Left colon (tissue), 2 donors: Measurements from ENCODE around the gene HJV. TPM values are rescaled to one million over a fixed set of nuclear protein-coding genes. Genes with fewer than 3 reads are reported as not detected.
A peak's percentile ranks its signal among the peaks of the same experiment; 100 is the strongest.
"Not testable (repeated sequence)": the region's sequence is repeated elsewhere in the genome, so short reads cannot be mapped to it uniquely, and the experiment has no call there.

Source experiments
- ATAC-seq: fragments of 200-7000 bp; cut with Tn5 transposase; one replicate; pipeline ENCODE4 v1.9.1; 2020; ENCODE audit warnings: mild to moderate bottlenecking, moderate library complexity
- DNase-seq, 2 donors: peaks; one replicate each; pipeline ENCODE4 v3.0.0-alpha.2; 2020
- intact Hi-C, 2 donors: fragments of 100-400 bp; cut with DNase I in 1 of 2; cut with micrococcal nuclease in 1 of 2; formaldehyde crosslinking; loops; one replicate each; pipeline versions ENCODE4 v1.11.2 to v1.14.0; 2022; cut with DNase I, micrococcal nuclease
- total RNA-seq, 2 donors: library from RNA; stranded (reverse); fragmentation: NEBNext Ultra II Directional; extraction: Animal tissue kit (Norgen Biotek cat#: 25700); gene quantifications; one replicate each; pipeline ENCODE4 v1.2.1, GENCODE V29; 2021
- donor health status: DM: no; HTN: no; CAD: no.
- donor health status: DM: yes; HTN: yes; CAD: no.

The HJV gene
- total RNA-seq, 2 donors from 2014 or later, result not detected

DNA sequence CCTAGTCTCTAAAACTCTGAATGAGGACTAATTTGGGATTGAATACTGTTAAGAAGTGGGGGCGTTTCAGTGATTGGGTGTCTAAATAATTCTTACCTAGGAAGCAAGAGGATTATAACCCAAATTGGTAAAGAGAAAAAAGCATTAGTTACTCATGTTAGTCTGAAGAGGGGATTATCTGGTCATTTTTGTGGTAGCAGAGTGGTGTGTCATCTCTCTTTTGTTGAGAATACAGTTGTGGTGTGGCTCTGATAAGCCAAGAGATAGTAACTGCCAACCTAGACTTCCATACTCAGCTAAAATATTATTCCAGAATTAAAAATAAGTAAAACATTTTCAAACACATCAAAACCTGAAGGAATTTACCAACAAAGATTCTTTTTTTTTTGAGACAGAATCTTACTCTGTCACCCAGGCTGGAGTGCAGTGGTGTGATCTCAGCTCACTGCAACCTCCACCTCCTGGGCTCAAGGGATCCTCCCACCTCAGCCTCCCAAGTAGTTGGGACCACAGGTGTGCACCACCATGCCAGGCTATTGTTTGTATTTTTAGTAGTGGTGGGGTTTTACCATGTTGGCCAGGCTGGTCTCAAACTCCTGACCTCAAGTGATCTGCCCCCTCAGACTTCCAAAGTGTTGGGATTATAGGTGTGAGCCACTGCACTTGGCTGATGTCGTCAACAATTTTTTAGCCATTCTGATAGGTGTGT lies 4.4 kb upstream of the HJV start:
- ATAC-seq, DNase-seq, intact Hi-C loops: not testable (repeated sequence)

DNA sequence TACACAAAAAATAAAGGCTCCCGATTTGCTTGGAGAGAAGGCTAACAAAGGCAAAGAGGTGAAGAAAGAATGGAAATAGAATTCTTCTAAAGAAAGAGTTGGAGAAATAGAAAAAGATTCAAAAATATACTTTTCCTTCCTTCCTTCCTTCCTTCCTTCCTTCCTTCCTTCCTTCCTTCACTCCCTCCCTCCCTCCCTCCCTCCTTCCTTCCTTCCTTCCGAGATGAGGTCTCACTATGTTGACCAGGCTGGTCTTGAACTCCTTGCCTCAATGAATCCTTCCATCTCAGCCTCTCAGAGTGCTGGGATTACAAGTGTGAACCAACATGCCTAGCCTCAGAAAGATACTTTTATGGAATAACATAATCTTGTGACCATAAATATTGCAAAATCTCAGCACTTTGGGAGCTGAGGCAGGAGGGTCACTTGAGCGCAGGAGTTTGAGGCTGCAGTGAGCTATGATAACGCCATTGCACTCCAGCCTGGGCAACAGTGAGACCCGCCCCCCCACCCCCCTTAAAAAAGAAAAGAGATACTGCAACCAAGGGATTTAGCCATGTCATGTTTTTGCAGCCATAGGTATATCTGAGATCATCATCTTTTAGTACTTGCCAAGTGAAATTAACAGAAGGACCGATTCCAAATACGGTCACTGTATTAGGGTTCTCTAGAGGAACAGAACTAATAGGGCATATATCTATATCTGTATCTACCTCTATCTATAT lies 1.0 kb upstream of the HJV start:
- DNase-seq (no peak), ATAC-seq (no peak)
- intact Hi-C loops, result no loop called here

DNA sequence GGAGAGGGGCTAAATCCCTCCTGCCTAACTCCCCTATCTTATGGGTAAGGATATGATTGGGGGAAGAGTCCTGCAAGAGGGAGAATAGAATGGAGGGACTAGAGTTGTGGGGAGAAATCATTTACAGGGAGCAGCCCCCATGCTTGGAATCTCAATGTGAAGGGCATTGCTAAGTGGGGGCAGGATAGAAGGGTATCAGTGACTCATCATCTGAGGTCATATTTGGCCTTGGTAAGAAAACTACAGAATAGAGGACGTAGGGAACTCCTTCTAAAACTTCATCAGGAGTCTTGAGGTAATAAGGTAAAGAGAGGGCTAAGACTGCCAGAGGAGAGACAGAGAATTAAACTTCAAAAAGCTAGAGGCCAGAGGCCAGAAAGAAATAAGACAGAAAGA lies 487 bp downstream of the HJV start:
- DNase-seq (no peak), ATAC-seq (no peak)
- intact Hi-C loops, result no loop called here

DNA sequence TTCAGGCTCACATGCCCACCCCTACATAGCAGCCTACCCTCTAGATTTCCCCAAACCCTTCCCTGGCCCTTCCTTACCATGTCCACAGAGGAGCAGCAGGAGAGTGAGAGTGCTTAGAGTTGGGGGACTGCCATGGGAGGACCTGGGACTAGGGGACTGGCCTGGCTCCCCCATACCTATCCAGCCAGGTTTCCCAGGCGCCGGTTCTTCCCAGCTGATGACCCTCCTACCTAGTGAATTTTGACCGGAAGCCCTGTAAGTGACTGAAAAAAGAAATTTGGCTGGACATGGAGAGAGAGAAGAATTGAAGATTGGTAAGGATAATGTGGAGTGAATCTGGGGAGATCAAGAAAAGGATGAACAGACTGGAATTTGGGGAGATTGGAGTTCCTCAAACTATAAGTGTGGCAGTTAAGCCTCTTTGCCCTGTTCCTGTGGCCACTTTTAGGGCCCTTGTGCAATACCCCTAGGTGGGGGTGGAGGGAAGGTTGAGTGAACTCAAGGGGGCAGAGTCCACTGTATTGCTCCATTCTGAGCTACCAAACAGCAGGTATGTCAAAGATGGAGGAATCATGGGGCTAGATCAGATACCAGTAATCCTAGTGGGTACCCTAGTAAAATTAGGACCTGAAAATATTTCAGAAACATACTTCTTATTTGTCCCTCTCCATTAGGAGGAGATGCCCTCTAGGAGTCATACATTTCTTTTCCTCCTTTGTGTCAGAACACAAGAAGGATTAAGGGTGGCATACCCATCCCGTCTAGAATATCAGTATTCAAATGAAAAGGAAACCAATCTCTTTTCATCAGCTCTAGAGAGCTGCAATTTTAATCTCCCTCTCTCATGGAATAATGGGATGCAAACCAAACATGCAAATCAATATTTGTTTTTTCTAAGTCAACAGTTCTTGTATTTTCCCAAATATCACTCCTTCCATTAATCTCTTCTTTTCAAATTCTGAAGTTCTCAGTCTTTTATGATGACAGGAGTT lies 1.2 kb downstream of the HJV start:
- no peak for DNase-seq
- intact Hi-C loops, result no loop called here
- ATAC-seq, result peak; percentile 60

DNA sequence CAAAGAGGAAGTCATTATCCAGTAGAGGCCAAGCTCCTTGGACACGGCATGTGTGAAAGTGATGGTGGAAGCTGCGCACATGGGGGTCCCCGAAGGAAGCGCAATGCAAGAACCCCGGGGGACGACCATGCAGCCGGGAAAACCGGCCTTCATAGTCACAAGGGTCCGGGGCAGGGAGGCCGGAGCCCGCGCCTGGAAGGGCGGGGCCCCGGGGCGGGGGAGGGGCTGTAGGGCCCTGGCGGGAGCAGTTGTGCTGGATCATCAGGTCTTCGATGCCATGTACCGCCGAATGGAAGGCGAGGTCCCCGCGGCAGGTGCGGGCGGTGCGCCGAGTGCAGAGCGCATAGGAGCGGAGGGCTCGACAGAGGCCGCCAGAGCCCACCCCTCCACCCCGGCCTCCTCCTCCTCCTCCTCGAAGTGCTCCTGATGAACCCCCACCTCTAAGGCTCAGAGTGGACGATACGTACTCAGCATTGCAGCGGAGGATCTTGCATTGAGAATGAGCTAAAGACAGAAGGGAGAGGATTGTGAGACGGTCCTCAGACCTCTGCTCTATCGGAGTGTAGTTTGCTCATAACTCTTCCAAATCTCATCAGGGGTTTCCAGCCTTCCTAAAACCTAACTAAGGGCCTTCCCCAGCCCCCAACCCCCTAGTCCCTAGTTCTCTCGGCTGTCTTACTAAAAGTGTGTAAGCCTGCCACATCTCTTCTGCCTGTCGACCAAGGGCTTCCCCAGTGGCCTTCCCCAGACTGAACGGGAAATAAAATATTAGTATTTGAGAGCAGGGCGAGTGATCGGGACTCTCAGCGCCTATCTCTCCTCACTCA lies 2.1 kb downstream of the HJV start:
- intact Hi-C loops, result loop anchor here in 1 of 2 donors (5.0 kb wide), 1 partner anchor 127 kb away; no protein-coding TSS in a partner anchor
- no peak for DNase-seq
- peak; percentile 24 for ATAC-seq

DNA sequence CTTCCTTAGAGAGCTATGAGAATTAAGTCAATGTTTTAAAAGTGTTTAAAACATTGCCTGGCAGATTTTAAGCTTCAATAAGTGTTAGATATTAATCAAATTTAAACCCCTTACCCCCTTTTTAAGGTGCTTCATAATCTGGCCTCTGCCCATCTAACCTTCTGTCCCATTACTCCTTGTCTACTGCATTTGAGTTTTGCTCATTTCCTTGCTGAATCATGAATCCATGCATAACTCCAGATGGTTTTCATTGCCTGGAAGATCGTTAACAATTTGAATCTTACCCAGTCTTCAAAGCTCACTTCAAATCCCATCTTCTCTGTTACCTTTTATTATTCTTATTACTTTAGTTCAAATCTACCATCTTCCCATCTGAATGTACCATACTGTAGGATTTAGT lies 4.6 kb downstream of the HJV start:
- ATAC-seq (no peak), DNase-seq (no peak)
- intact Hi-C loops, result loop anchor here in 1 of 2 donors (5.0 kb wide), 1 partner anchor 125 kb away; no protein-coding TSS in a partner anchor

DNA sequence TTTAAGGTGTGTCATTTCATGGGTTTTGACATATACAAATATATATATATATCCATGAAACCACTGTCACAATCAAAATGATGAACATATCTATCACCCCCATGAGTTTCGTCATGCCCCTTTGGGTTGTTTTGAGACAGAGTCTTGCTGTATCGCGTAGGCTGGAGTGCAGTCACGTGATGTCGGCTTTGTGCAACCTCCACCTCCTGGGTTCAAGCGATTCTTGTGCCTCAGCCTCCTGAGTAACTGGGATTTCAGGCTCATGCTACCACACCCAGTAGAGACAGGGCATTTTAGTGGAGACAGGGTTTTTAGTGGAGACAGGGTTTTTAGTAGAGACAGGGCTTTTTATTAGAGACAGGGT lies 8.0 kb downstream of the HJV start:
- DNase-seq (no peak), ATAC-seq (no peak)
- intact Hi-C loops, result loop anchor here in 1 of 2 donors (5.0 kb wide), 1 partner anchor 36 kb away; no protein-coding TSS in a partner anchor

DNA sequence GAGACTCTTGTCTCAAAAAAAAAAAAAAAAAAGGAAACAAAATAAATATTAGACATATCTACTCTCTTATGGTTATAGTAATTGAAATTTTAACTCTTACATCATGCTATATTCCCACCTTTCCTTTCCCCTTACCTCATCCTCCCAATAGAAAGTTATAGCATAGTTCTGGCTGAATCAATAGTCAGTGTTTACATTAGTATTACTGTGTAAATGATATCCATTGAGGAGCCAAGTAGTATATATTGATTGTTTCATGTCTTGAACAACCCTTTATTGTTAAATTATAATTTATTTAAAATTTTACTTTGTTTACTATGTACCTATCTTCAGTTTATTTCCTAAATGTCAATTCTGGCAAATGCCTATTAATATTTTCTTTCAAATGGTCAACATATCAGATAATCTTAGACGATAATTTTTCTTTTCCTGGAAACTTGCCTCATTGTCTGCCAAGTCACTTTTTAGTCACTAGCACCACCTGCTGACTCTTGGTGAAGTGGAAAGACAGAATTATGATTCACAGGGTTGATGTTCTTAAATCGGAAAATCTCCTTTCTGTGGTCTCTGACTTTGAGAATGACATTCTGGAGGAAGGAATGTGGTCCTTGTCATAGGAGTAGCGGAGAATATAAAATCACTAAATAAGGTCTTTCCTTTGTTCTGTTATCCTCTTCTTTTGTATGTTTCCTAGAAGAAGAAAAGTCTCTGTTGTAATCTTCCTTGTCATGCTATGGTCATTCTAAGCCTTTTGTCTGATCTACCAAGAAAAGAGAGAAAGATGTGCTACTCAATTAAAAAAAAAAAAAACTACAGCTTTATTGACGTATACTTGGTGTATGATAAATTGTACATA lies 8.6 kb downstream of the HJV start:
- peak; percentile 74 for ATAC-seq
- intact Hi-C loops, result loop anchor here in 1 of 2 donors (5.0 kb wide), 1 partner anchor 36 kb away; no protein-coding TSS in a partner anchor
- no peak for DNase-seq

DNA sequence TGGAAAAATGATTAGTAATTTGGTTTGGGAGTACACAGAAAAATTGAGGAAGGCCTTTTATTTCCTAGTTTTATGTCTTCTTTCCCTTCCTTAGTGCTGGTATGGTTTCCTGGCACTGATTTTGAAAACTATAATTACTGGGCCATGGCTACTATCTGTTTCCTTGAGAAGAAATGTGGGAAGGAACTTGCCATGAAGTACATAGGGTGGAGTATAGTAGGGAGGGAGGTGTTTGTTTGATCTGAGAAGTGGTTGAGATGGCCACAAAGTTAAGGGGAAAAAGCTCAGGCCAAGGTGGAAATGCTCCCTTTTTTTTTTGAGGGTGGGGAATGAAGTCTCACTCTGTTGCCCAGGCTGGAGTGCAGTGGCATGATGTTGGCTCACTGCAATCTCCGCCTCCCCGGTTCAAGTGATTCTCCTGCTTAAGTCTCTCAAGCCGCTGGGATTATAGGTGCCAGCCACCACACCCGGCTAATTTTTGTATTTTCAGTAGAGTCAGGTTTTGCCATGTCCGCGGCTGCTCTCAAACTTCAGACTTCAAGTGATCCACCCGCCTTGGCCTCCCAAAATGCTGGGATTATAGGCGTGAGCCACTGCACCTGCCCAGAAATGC lies 11.3 kb downstream of the HJV start:
- intact Hi-C loops, result loop anchor here in 1 of 2 donors (5.0 kb wide), 1 partner anchor 33 kb away; no protein-coding TSS in a partner anchor
- ATAC-seq, result peak; percentile 82
- DNase-seq, result no peak

DNA sequence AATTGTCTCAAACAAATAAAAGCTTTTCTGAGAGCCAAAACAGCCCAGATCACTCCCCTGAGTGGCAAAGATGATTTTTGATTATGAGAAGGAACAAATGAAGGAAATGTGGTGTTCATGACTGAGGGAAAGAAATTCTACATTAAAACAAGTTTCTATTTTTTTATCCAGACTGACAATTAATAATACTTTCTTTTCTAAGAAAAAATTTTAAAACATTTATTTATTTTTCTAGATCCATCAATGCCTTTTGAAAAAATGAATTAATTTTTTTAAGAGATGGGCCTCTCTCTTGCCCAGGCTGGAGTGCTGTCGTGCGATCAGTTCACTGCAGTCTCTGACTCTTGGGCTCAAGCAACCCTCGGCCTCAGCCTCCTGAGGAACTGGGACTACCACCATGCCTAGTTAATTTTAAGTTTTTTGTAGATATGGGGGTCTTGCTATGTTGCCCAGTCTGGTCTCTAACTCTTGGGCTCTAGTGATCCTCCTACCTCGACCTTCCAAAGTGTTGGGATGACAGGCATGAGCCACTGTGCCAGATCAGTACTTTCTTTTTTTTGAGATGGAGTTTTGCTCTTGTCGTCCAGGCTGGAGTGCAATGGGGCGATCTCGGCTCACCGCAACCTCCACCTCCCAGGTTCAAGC lies 13.9 kb downstream of the HJV start:
- ATAC-seq (no peak), DNase-seq (no peak)
- intact Hi-C loops, result no loop called here

DNA sequence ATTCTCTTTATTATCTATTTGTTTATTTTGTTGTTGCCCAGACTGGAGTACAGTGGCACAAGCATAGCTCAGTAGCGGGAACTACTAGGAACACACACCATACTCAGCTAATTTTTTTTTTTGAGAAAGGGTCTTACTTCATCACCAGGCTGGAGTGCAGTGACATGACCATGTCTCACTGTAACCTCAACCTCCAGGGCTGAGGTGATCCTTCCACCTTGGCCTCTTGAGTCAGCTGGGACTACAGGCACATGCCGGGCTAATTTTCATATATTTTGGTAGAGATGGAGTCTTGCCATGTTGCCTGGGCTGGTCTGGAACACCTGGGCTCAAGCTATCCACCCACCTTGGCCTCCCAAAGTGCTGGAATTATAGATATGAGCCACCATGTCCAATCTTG lies 19.8 kb downstream of the HJV start:
- DNase-seq (no peak), ATAC-seq (no peak)
- intact Hi-C loops, result no loop called here

DNA sequence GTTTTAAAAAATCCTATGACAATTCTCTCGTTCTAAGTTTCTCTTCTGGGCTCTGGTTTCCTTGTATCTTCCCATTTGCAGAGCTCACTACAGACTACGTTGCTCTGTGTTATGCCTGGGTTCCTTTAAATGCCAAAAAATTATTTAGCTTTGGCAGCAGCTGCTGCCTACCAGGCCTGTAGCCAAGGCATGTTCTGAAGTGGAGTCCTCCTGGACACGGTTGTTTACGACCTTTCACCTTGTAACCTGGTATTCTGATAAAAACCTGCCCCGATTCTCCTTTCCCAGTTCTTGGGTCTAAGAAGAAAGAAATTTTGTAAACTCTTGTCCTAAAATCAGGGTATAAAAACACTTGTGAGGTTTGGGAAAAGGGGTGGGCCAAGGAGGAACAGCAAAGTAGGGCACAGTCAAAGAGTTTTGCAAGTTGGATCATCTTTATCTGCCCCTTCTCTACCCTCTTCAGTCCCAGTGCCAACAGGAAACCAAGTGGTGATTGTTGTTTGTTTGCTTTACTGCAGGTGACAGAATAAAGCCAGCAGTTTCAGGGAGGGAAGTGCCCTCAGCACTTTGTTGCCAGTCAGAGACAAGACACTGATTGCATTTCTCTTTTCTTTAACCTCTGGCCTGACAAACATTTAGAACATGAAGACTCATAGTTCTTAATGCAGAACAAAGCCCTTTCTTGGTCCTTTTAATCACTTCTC lies 22.1 kb downstream of the HJV start:
- DNase-seq (no peak), ATAC-seq (peak; percentile 40)
- intact Hi-C loops, result no loop called here

DNA sequence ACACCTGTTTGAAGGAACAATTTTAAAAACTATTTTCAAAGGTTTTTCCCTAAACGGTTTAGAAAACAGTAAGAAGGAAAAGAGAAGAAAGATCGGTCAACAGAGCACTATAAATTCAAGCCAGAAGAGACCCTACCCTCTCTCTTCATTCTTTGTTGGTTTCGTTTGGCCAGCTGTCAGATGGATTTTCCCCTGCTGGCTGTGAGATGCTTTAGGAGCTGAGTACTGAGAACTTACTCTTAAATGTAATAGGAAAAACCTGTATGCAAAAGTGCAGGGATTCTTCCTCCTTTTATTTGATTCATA lies 23.9 kb downstream of the HJV start:
- DNase-seq, result no peak
- intact Hi-C loops, result no loop called here
- no peak for ATAC-seq

DNA sequence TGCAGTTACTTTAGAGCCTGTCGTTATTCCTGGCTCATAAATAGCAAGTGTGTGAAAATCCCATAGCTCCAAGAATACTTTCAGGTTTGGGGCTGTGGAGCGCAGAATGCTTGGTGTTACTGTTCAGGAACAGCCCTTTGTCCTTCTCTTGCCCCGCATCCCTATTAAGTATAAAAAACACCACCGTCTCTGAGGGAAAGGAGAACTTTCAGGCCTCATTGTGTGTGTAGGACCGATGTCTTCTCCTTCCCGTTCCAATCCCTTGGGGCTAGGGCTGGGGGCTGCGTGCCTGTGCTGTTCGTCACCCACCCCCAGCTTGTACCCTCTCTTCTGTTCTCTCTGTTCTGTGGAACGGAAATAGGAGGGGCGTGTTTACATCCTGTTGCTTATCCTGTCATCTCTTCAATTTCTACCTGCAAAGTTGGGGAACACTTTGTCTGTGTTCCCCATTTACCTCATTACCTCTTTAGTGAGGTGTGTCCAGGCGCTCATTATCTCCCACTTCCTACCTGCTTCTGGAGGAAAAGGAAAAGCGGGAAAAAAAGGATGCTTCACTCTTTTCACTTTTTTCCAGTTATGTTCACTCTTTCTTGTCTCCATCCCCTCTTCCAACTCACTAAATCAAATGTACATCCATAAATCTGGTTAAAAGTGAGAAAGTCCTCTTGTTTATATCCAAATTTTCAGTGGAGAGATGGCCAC lies 24.4 kb downstream of the HJV start:
- intact Hi-C loops, result no loop called here
- peak; percentile 16 for ATAC-seq
- DNase-seq, result peak in 1 of 2 donors; percentile 57

DNA sequence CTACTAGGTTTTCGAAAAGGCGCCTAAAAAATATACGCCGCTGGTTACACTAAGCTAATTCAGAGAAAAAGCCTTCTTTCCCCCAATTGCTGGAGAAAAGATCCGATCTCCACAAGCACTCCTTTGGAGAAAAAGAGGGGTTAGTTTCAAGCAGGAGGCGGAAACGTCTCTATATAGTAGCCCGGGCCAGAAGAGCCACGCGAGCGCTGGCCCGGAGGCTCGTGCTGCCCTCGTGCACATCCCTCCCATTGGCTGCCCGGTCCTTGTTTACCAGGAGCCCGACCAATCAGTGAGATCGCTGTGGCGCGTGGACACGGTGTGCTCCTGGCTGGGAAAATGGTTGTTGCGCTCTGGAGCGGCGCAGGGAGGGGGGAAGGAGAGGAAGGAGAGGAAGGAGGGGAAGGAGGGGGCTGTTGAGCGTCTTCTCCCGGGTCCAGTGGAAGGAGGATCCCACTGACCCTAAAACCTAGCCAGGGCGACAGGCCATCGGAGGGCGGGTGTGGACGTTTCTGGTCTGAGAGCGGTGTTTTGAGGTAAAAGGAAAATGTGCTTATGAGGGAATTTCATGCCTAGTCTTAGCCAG lies 25.0 kb downstream of the HJV start, which contains the start of gene TXNIP:
Gene TXNIP (minus strand): TSS at position 147 of the 583 bp plus-strand sequence. CDS start 313 bp downstream, outside the sequence.
- DNase-seq (peak; percentile 97 to 100), ATAC-seq (peak; percentile 83)
- intact Hi-C loops, result no loop called here
